Stomach (tissue), 9 donors: ENCODE data around the gene CDC42SE1. TPM values are rescaled to one million over a fixed set of nuclear protein-coding genes. Genes with fewer than 3 reads are reported as not detected.
A peak's percentile ranks its signal among the peaks of the same experiment; 100 is the strongest.

Source experiments
- DNase-seq, 2 donors: peaks; one replicate each; pipeline versions ENCODE4 v3.0.0 to v3.0.0-alpha.2; 2013 to 2019
- H3K27ac ChIP-seq, 5 donors: fragments of 200-600 bp in 4 of 5; sonication (generic) in 4 of 5; one replicate each; pipeline ENCODE4 v1.5.1; 2013 to 2019; ENCODE audit warnings: mild to moderate bottlenecking in 1 of 5, moderate library complexity in 1 of 5
- H3K27me3 ChIP-seq, 3 donors: fragments of 200-600 bp; sonication (generic); one replicate each; pipeline ENCODE4 v1.5.1; 2017 to 2019; ENCODE audit warnings: mixed run types in 1 of 3
- H3K36me3 ChIP-seq, 4 donors: fragments of 200-600 bp; sonication (generic); 1 replicate in 3 of 4; 2 replicates in 1 of 4; pipeline ENCODE4 v1.5.1; 2016 to 2019
- H3K4me1 ChIP-seq, 4 donors: fragments of 200-600 bp; sonication (generic); one replicate each; pipeline ENCODE4 v1.5.1; 2016 to 2019
- H3K4me3 ChIP-seq, 4 donors: fragments of 200-600 bp; sonication (generic) in 3 of 4; one replicate each; pipeline ENCODE4 v1.5.1; 2016 to 2019; ENCODE audit warnings: mild to moderate bottlenecking in 1 of 4
- H3K9me3 ChIP-seq, 4 donors: fragments of 200-600 bp; sonication (generic); one replicate each; pipeline ENCODE4 v1.5.1; 2016 to 2019
- EP300 ChIP-seq: sonication (generic); formaldehyde crosslinking; IDR thresholded peaks from one replicate; pipeline ENCODE4 v1.6.1; 2017; ENCODE audit warnings: antibody characterized with exemption
- POLR2A ChIP-seq, 4 donors: fragments of 450-650 bp; IDR thresholded peaks; one replicate each; pipeline ENCODE4 v1.6.1; 2016; ENCODE audit warnings: antibody characterized with exemption in 4 of 4, control low read depth in 2 of 4, mild to moderate bottlenecking in 1 of 4, moderate library complexity in 1 of 4
- POLR2AphosphoS5 ChIP-seq, 3 donors: sonication (generic); formaldehyde crosslinking; IDR thresholded peaks; one replicate each; pipeline ENCODE4 v1.6.1; 2016; ENCODE audit warnings: antibody characterized with exemption in 3 of 3
- WGBS, 5 donors: extraction: QIAGEN DNeasy Blood & Tissue Kit in 3 of 5; methylation state at CpG; one replicate each; pipeline versions ENCODE4 v1.1.5 to v1.1.7; 2013 to 2018; 5-methylcytosine and 5-hydroxymethylcytosine counted together
- intact Hi-C: fragments of 100-400 bp; cut with DNase I; formaldehyde crosslinking; loops from one replicate; pipeline ENCODE4 v1.15.1; 2023; ENCODE audit warnings: low total_unique reads
- polyA plus RNA-seq, 3 donors: library from polyadenylated mRNA; stranded (reverse); fragments of 200-250 nt; gene quantifications; one replicate each; pipeline ENCODE4 v1.2.3, GENCODE V29; 2013
- total RNA-seq, 5 donors: library from RNA; depleted of rRNA; stranded (reverse); fragments of >200 nt; gene quantifications; one replicate each; pipeline versions ENCODE4 v1.1.0 to v1.2.3, GENCODE V29; 2014 to 2016
- TF ChIP-seq, protein P1 (sequence below), 7 experiments: fragments of 450-650 bp in 4 of 7; fragments of 200-600 bp in 3 of 7; sonication (generic) in 3 of 7; IDR thresholded peaks; one replicate each; pipeline ENCODE4 v1.5.1; 2016 to 2019; ENCODE audit warnings: antibody characterized with exemption in 7 of 7, control low read depth in 2 of 7, mild to moderate bottlenecking in 1 of 7
- donor health status: healthy with polysubstance abuse.
- donor health status: Bipolar disorder and iron deficiency.
- donor health status: healthy.

CDC42SE1 gene
- total and polyA plus RNA-seq, 8 donors, result 28.1 to 90.3 (median 48.1) TPM

- 18 to 38% (median 26%) methylated on average over 2 of the region's 2 CpGs for WGBS, 5 donors
- intact Hi-C loops, result no loop called here
- no peak within 1 kb of the TSS for H3K27ac ChIP-seq
Observed at GRCh38 chr1:151036356-151036755, 23.1 kb downstream of the CDC42SE1 start, which contains the start of gene BNIPL. Gene BNIPL (plus strand): TSS chr1:151036586. CDS start chr1:151036726, 140 bp downstream.

DNA sequence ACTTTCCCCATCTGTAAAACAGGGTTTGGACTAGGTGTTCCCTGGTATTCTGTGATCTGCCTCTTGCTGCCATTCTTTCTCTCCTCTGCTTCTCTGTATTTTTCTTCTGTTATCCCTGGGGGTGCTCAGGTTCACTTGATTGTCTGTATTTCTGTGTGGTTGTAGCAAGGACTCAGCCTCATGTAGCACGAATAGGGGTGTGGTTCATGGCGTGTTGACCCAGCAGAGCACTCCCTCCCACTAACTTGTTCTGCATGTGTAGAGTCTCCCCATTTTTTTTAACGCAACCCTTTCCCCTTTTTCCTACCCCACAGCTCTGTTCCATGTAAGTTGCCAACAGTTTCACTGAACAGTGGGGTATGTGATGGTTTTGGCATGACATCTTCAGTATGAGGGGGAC, 24.3 kb downstream of the CDC42SE1 start:
- TF ChIP-seq POLR2AphosphoS5 (IDR thresholded peaks at IDR 0.05), result no peak
- TF ChIP-seq EP300, result no peak
- TF ChIP-seq POLR2A (IDR thresholded peaks at IDR 0.05), result no peak
- TF ChIP-seq, protein P1, sequence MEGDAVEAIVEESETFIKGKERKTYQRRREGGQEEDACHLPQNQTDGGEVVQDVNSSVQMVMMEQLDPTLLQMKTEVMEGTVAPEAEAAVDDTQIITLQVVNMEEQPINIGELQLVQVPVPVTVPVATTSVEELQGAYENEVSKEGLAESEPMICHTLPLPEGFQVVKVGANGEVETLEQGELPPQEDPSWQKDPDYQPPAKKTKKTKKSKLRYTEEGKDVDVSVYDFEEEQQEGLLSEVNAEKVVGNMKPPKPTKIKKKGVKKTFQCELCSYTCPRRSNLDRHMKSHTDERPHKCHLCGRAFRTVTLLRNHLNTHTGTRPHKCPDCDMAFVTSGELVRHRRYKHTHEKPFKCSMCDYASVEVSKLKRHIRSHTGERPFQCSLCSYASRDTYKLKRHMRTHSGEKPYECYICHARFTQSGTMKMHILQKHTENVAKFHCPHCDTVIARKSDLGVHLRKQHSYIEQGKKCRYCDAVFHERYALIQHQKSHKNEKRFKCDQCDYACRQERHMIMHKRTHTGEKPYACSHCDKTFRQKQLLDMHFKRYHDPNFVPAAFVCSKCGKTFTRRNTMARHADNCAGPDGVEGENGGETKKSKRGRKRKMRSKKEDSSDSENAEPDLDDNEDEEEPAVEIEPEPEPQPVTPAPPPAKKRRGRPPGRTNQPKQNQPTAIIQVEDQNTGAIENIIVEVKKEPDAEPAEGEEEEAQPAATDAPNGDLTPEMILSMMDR (IDR thresholded peaks at IDR 0.05), result no peak
- Histone ChIP-seq H3K36me3 (peaks cover 24 to 64% (median 52%) of the 10 kb centered on the region in 4 donors), H3K9me3 (no peaks in the 10 kb centered on the region), H3K27me3 (no peaks in the 10 kb centered on the region), H3K27ac (no peak overlapping the region), H3K4me1 (peaks cover 0 to 8% (median 0%) of the 10 kb centered on the region in 4 donors), H3K4me3 (no peak overlapping the region)
- WGBS, 5 donors, result 34 to 77% (median 49%) methylated on average over 3 of the region's 3 CpGs
- DNase-seq, result peak in 1 of 2 donors; percentile 47
- intact Hi-C loops, result no loop called here

More at GRCh38 chr1:151036356-151036755, 23.1 kb downstream of the CDC42SE1 start, which contains the start of gene BNIPL:
- no peak within 1 kb of the TSS for H3K4me3 ChIP-seq
- TF ChIP-seq EP300, result no peak
- no peak for TF ChIP-seq POLR2AphosphoS5 (IDR thresholded peaks at IDR 0.05)
- TF ChIP-seq POLR2A (IDR thresholded peaks at IDR 0.05), result no peak
- TF ChIP-seq, protein P1 (IDR thresholded peaks at IDR 0.05), result no peak
- H3K27me3 ChIP-seq, result no peaks in the 10 kb centered on the region
- H3K4me1 ChIP-seq, result peaks cover 0 to 8% (median 0%) of the 10 kb centered on the region in 4 donors
- no peaks in the 10 kb centered on the region for H3K9me3 ChIP-seq
- peaks cover 22 to 52% (median 40%) of the 10 kb centered on the region in 4 donors for H3K36me3 ChIP-seq
- DNase-seq, result peak in 1 of 2 donors; percentile 33

DNA sequence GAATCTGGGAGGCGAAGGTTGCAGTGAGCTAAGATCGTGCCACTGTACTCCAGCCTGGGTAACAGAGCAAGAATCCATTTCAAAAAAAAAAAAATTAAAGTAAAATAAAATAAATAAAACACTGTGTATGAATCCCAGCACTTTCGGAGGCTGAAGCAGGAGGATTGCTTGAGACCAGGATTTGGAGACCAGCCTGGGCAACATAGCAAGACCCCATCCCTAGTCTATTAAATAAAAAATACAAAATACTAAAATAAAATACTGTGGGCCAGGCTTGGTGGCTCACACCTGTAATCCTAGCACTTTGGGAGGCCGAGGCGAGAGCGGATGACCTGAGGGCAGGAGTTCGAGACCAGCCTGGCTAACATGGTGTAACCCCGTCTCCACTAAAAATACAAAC, 27.3 kb downstream of the CDC42SE1 start:
- Histone ChIP-seq H3K4me3 (no peak overlapping the region), H3K4me1 (peaks cover 0 to 8% (median 0%) of the 10 kb centered on the region in 4 donors), H3K36me3 (peaks cover 44 to 94% (median 82%) of the 10 kb centered on the region in 4 donors), H3K9me3 (no peaks in the 10 kb centered on the region), H3K27me3 (no peaks in the 10 kb centered on the region), H3K27ac (no peak overlapping the region)
- 95 to 98% (median 97%) methylated on average over 8 of the region's 8 CpGs for WGBS, 5 donors
- TF ChIP-seq POLR2AphosphoS5 (IDR thresholded peaks at IDR 0.05) (no peak), EP300 (no peak), POLR2A (IDR thresholded peaks at IDR 0.05) (no peak)
- TF ChIP-seq, protein P1 (IDR thresholded peaks at IDR 0.05), result no peak
- intact Hi-C loops, result no loop called here
- DNase-seq, result no peak

DNA sequence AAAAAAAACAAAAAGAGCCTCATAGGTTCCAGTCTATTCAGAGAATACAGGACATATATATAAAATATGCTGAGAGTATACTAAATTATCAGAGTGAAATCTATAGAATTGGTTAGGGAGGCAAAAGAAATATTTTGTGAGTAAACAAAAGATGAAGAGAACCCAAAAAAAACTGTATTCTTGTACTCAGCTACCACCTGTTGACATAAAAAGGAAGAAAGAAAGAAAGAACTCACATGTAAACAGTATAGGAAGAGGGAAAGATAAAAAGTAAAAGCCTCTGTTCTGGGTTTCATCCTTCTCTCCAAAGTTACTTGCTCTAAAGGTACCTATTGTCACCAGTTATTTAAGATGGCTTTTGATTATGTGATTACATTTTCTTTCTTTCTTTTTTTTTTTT, 33.0 kb downstream of the CDC42SE1 start:
- DNase-seq, result no peak
- TF ChIP-seq POLR2AphosphoS5 (IDR thresholded peaks at IDR 0.05) (no peak), POLR2A (IDR thresholded peaks at IDR 0.05) (no peak), EP300 (no peak)
- TF ChIP-seq, protein P1 (IDR thresholded peaks at IDR 0.05), result no peak
- H3K4me3 ChIP-seq, result no peak overlapping the region
- no peaks in the 10 kb centered on the region for H3K27me3 ChIP-seq
- no peak overlapping the region for H3K27ac ChIP-seq
- H3K4me1 ChIP-seq, result peaks cover 0 to 17% (median 4%) of the 10 kb centered on the region in 4 donors
- intact Hi-C loops, result loop anchor here (10.0 kb wide), 1 partner anchor 128 kb away; the partner anchor contains the start of gene TNFAIP8L2
- H3K36me3 ChIP-seq, result peaks cover 35 to 78% (median 73%) of the 10 kb centered on the region in 4 donors
- H3K9me3 ChIP-seq, result no peaks in the 10 kb centered on the region
